BLaER1 treated with 17β-estradiol and CSF1 and Interleukin-3, amounts not matched to agents 10 nM and 100 nM (cell line): ENCODE data around the gene NPIPA5.
"Not testable (repeated sequence)": the region's sequence is repeated elsewhere in the genome, so short reads cannot be mapped to it uniquely, and the experiment has no call there.

Experiments used
- H3K27ac ChIP-seq, 11 experiments: shearing (Covaris generic); formaldehyde crosslinking; 2 replicates each; pipeline ENCODE4 v1.8.1; 2022
- H3K27me3 ChIP-seq, 11 experiments: shearing (Covaris generic); formaldehyde crosslinking; 2 replicates each; pipeline ENCODE4 v1.8.1; 2022
- H3K36me3 ChIP-seq, 11 experiments: shearing (Covaris generic); formaldehyde crosslinking; 2 replicates each; pipeline ENCODE4 v1.8.1; 2022
- H3K4me1 ChIP-seq, 10 experiments: shearing (Covaris generic); formaldehyde crosslinking; 2 replicates each; pipeline ENCODE4 v1.8.1; 2022
- H3K4me2 ChIP-seq, 11 experiments: shearing (Covaris generic); formaldehyde crosslinking; 2 replicates each; pipeline ENCODE4 v1.8.1; 2022
- H3K4me3 ChIP-seq, 10 experiments: shearing (Covaris generic); formaldehyde crosslinking; 2 replicates each; pipeline ENCODE4 v1.8.1; 2022
- H3K9ac ChIP-seq, 11 experiments: shearing (Covaris generic); formaldehyde crosslinking; 2 replicates each; pipeline ENCODE4 v1.8.1; 2022
- H3K9me3 ChIP-seq, 11 experiments: shearing (Covaris generic); formaldehyde crosslinking; replicated peaks in 1 of 11; 2 replicates each; pipeline ENCODE4 v1.8.1; 2022
- H4K20me1 ChIP-seq, 11 experiments: shearing (Covaris generic); formaldehyde crosslinking; 2 replicates each; pipeline ENCODE4 v1.8.1; 2022
- Cebpa-rat ChIP-seq, 11 experiments: shearing (Covaris generic); IDR thresholded peaks; 2 replicates each; pipeline ENCODE4 v1.8.1; 2022

Gene NPIPA5

DNA sequence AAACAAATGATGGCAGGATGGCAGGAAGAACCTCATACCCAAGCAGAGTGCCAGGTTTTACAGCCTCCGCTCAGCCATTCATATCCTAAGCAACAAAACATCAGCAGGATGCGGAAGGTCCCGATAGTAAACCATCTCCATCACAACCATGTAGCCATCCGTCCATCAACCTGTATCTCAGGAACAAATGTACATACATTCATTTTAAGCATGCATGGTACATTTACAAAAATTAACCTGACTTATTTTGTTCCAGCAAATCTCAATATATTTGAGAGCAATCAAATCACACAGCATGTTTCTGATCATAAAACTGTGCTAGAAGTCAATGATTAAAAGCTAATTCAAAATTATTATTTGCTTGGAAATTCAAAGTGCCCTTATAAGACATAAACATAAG, at the start of gene NPIPA5:
TSS of gene NPIPA5 (minus strand) at position 101 of the 400 bp plus-strand sequence. CDS start at position 101, 0 bp downstream.
- H3K4me2 ChIP-seq, H3K9ac ChIP-seq: not testable (repeated sequence)

DNA sequence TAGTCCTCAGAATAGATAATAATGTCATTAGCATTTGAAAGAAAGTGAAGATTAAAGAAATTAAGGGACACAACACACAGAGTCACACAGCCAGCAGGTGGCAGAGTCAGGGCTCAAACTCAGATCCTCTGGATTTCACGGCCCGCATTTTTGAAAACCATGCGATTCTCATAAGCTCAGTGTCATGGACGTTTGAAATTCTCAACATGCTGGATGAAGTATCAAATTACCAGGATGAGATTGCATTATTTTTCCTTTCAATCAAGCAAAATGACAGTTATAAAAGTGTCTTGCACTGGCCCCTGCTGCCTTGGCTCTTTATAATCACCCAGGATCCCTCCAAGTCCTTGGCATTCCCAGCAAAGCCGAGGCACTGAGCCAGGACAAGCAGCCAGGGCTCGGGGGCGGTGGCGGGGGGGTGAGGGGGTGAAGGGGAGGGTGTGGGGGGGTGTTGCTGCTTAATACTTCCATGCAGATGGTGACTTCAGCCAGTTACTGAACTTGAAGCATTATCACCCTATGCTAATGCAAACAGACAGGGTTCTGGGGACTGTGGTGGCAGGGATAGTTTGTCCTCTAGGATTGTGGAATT, 49.6 kb upstream of the NPIPA5 start:
- Histone ChIP-seq H3K4me1 (peaks cover 0 to 16% (median 9%) of the 10 kb centered on the region in 10 experiments; a peak in 15 of 20 replicates), H3K27ac (no peak overlapping the region), H3K27me3 (peaks cover 0 to 7% (median 4%) of the 10 kb centered on the region in 11 experiments; a peak in 15 of 22 replicates), H4K20me1 (no peaks in the 10 kb centered on the region), H3K9me3 (no peaks in the 10 kb centered on the region), H3K9ac (no peak overlapping the region), H3K4me2 (no peak overlapping the region), H3K36me3 (no peaks in the 10 kb centered on the region), H3K4me3 (no peak overlapping the region)
- no peak for TF ChIP-seq Cebpa-rat (IDR thresholded peaks at IDR 0.05)

More for the DNA sequence above, at the start of gene NPIPA5:
- not testable (repeated sequence) for H3K9me3 ChIP-seq, H3K27me3 ChIP-seq, H4K20me1 ChIP-seq, H3K36me3 ChIP-seq, H3K4me3 ChIP-seq, H3K4me1 ChIP-seq, H3K27ac ChIP-seq

DNA sequence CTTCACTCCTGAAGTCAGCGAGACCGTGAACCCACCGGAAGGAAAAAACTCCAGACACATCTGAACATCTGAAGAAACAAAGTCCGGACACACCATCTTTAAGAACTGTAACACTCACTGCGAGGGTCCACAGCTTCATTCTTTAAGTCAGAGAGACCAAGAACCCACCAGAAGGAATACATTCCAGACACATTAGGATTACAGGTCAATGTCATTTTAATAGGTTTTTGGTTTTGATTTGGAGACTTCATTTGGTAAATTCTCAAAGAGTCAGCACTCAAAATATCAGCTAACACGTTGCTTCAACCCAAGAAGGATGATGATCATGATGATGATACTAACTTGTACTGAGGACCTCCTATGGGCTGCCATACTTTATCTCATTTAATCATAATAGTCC, 48.7 kb upstream of the NPIPA5 start:
- Histone ChIP-seq H4K20me1 (no peaks in the 10 kb centered on the region), H3K4me1 (peaks cover 0 to 16% (median 9%) of the 10 kb centered on the region in 10 experiments; a peak in 15 of 20 replicates), H3K27me3 (no peaks in the 10 kb centered on the region), H3K9ac (no peak overlapping the region), H3K4me2 (no peak overlapping the region), H3K27ac (no peak overlapping the region), H3K9me3 (no peaks in the 10 kb centered on the region), H3K36me3 (no peaks in the 10 kb centered on the region), H3K4me3 (no peak overlapping the region)
- no peak for TF ChIP-seq Cebpa-rat (IDR thresholded peaks at IDR 0.05)

DNA sequence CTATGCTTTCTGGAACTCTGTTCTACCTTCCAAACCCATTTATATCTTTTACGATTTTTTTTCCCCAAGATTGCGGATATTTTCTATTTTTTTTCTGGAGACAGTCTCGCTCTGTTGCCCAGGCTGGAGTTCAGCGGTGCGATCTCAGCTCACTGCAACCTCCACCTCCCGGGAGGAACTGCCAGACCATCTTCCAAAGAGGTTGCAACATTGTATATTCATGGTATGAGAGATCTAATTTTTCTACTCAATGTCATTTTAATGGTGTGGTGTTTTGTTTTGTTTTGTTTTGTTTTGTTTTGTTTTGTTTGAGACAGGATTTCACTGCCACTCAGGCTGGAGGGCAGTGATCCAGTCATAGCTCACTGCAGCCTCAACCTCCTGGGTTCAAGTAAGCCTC, 47.8 kb upstream of the NPIPA5 start:
- 0 out of 22 replicates have a peak, but pooled peaks of 1 of the 11 experiments have one; percentile 18 for TF ChIP-seq Cebpa-rat (IDR thresholded peaks at IDR 0.05)
- Histone ChIP-seq H3K4me2 (peak overlapping the region in 10 of 11 experiments; percentile 13 to 47 (median 30); a peak in 16 of 22 replicates), H3K9ac (no peak overlapping the region), H3K9me3 (no peaks in the 10 kb centered on the region), H3K36me3 (no peaks in the 10 kb centered on the region), H4K20me1 (no peaks in the 10 kb centered on the region), H3K4me3 (no peak overlapping the region), H3K27me3 (no peaks in the 10 kb centered on the region), H3K27ac (no peak overlapping the region), H3K4me1 (peaks cover 0 to 13% (median 9%) of the 10 kb centered on the region in 10 experiments; a peak in 15 of 20 replicates)

DNA sequence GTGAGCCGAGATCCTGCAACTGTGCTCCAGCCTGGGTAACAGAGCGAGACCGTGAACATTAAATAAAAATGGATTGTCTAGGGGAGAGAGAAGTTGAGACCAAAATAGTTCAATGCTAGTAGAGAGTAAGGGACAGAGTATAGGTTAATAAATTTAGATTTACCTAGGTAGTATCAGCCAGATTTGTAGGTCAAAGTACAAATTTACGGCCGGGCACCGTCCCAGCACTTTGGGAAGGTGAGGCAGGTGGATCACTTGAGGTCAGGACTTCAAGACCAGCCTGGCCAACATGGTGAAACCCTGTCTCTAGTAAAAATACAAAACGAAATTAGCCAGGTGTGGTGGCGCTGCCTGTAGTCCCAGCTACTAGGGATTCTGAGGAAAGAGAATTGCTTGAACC, 44.1 kb upstream of the NPIPA5 start:
- Histone ChIP-seq H3K9ac (no peak overlapping the region), H3K27ac (no peak overlapping the region), H3K36me3 (no peaks in the 10 kb centered on the region), H3K27me3 (no peaks in the 10 kb centered on the region), H3K4me2 (no peak overlapping the region), H3K4me3 (no peak overlapping the region), H3K4me1 (peaks cover 0 to 12% (median 9%) of the 10 kb centered on the region in 10 experiments; a peak in 15 of 20 replicates), H3K9me3 (no peaks in the 10 kb centered on the region), H4K20me1 (no peaks in the 10 kb centered on the region)
- no peak for TF ChIP-seq Cebpa-rat (IDR thresholded peaks at IDR 0.05)

DNA sequence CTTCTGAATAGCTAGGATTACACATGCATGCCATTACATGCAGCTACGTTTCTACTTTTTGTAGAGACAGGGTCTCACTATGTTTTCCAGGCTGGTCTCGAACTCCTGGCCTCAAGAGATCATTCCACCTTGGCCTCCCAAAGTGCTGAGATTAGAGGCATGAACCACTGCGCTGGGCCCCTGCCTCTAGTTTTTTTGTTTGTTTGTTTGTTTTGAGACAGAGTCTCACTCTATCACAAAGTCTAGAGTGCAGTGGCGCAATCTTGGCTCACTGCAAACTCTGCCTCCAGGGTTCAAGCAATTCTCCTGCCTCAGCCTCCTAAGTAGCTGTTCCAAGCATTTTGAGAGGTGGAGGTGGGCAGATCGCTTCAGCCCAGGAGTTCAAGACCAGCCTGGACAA, 43.6 kb upstream of the NPIPA5 start:
- H3K9ac ChIP-seq, H3K36me3 ChIP-seq, H4K20me1 ChIP-seq, H3K27ac ChIP-seq, H3K9me3 ChIP-seq, H3K4me3 ChIP-seq, H3K4me2 ChIP-seq, H3K27me3 ChIP-seq: not testable (repeated sequence)
- peaks cover 0 to 11% (median 9%) of the 10 kb centered on the region in 10 experiments; a peak in 15 of 20 replicates for H3K4me1 ChIP-seq

DNA sequence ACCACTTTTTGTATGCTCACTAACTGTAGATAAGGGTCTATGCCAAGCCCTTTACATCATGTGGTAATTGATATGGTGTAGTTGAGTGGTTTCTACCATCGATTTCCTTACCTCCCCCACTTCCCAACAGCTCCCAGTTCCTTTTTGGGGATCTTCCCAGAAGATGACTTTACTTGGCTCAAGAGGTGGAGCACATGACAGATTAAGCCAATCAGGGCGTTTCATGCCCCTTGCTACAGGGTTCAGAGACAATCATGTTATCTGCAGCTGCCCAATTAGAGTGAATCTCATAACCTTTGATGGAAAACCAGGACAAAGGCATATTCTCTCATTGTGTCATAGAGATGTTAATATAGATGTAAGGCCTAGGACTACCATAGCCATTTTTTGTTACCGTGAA, 40.1 kb upstream of the NPIPA5 start:
- H3K4me3 ChIP-seq: no peak overlapping the region
- no peak for TF ChIP-seq Cebpa-rat (IDR thresholded peaks at IDR 0.05)

DNA sequence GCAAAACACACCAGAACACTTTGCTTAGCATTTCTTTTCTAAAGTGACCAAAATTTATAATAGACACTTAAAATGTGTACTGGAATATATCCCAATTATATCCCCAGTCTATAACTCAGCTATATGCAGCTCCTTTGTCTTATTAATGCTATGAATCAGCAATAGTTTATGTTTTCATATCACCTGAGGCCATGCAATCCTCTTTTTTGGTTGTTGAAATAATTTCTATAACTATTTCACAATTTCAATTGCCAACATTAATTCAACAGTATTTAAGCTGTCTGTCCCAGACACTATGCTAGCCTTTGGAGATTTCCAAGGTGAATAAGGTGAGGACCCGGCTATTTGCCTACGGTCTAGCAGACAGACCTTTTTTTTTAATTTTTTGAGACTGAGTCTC, 39.1 kb upstream of the NPIPA5 start:
- Histone ChIP-seq H3K27ac (no peak overlapping the region), H3K4me3 (no peak overlapping the region), H4K20me1 (no peaks in the 10 kb centered on the region), H3K27me3 (no peaks in the 10 kb centered on the region), H3K36me3 (no peaks in the 10 kb centered on the region), H3K4me1 (peaks cover 0 to 9% (median 5%) of the 10 kb centered on the region in 10 experiments; a peak in 9 of 20 replicates), H3K9ac (no peak overlapping the region), H3K4me2 (no peak overlapping the region), H3K9me3 (no peaks in the 10 kb centered on the region)
- no peak for TF ChIP-seq Cebpa-rat (IDR thresholded peaks at IDR 0.05)

More for the DNA sequence above, 40.1 kb upstream of the NPIPA5 start:
- Histone ChIP-seq H4K20me1 (no peaks in the 10 kb centered on the region), H3K27me3 (no peaks in the 10 kb centered on the region), H3K36me3 (no peaks in the 10 kb centered on the region), H3K9me3 (no peaks in the 10 kb centered on the region), H3K9ac (no peak overlapping the region), H3K27ac (no peak overlapping the region), H3K4me2 (no peak overlapping the region), H3K4me1 (peaks cover 0 to 6% (median 2%) of the 10 kb centered on the region in 10 experiments; a peak in 5 of 20 replicates)

DNA sequence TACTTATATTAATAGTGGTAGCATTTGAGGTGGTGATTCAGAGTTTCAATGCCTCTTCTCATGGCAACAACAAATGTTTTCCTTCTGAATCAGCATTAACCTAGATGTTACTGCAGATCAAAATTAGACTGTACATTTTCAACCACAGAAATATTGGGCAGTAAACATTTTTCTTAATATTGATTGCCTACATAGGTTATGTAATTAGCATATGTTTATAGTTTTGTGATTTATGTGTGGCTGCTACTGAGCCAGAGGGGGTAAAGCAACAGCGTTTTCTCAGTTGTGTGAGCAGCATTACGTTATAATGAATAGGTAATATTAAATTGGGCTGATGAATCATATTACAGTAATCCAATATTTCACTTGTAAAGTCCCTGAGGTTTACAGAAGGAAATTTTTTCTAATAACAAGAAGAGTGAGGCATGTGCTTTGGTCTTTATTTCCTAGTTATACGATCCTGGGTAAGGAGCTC, 37.5 kb upstream of the NPIPA5 start:
- H3K9ac ChIP-seq: no peak overlapping the region
- TF ChIP-seq Cebpa-rat (IDR thresholded peaks at IDR 0.05): no peak

DNA sequence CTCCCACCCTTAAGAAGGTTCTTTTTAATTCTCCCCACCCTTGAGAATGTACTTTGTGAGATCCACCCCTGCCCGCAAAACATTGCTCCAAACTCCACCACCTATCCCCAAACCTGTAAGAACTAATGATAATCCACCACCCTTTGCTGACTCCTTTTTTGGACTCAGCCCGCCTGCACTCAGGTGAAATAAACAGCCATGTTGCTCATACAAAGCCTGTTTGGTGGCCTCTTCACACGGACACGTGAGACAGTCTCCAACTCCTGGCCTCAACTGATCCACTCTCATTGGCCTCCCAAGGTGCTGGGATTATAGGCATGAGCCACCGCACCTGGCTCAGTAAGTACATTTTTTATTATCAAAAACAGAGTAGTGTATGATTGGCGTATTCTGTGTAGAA, 31.4 kb upstream of the NPIPA5 start:
- H3K4me1 ChIP-seq: peaks cover 21 to 52% (median 39%) of the 10 kb centered on the region in 10 experiments
- not testable (repeated sequence) for H3K9me3 ChIP-seq, H3K4me2 ChIP-seq, H4K20me1 ChIP-seq, H3K27me3 ChIP-seq, H3K9ac ChIP-seq, H3K27ac ChIP-seq, H3K36me3 ChIP-seq, H3K4me3 ChIP-seq

More for the DNA sequence above, 37.5 kb upstream of the NPIPA5 start:
- Histone ChIP-seq H3K9me3 (no peaks in the 10 kb centered on the region), H3K4me1 (peaks cover 0 to 12% (median 5%) of the 10 kb centered on the region in 10 experiments; a peak in 9 of 20 replicates), H3K4me2 (no peak overlapping the region), H4K20me1 (no peaks in the 10 kb centered on the region), H3K27me3 (no peaks in the 10 kb centered on the region), H3K4me3 (no peak overlapping the region), H3K36me3 (no peaks in the 10 kb centered on the region), H3K27ac (no peak overlapping the region)

DNA sequence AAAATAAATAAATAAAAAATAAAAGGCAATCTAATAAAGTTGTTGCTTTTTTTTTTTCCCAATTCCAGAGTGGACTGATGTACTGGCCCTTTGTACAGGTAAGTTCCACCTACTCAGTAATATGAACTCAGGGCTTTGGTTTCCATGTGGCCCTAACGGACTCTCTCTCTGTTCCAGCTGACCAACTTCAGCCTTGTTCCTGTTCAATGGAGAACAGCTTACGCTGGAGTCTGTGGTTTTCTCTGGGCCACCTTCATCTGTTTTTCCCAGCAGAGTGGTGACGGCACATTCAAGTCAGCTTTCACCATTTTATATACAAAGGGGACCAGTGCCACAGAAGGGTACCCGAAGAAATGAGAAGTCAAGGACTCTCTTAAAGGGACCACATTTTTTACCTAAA, 29.7 kb upstream of the NPIPA5 start:
- not testable (repeated sequence) for H3K9me3 ChIP-seq, H3K9ac ChIP-seq, H3K27ac ChIP-seq, H3K27me3 ChIP-seq, H3K36me3 ChIP-seq, H4K20me1 ChIP-seq, H3K4me3 ChIP-seq
- Histone ChIP-seq H3K4me2 (peak overlapping the region; percentile 16 to 61 (median 53); a peak in 19 of 22 replicates), H3K4me1 (peaks cover 38 to 63% (median 51%) of the 10 kb centered on the region in 10 experiments)
